ENCODE results near the gene CENATAC. TPM values are rescaled to one million over a fixed set of nuclear protein-coding genes. Genes with fewer than 3 reads are reported as not detected.

Gene CENATAC
- total and polyA plus RNA-seq, 9 of the 15 experiments (the other 6 are each of a cell fraction or from before 2014, with no cell fraction given) = 2.4 to 25.5 (median 13.7) TPM

- in situ Hi-C loops (cut with MboI) (no loop called here), intact Hi-C loops (cut with micrococcal nuclease) (loop anchor here (1.0 to 10.0 kb wide), 3 partner anchors 27 to 301 kb away; no protein-coding TSS in a partner anchor)
- ChIA-PET POLR2A (interaction anchor here (0.5 to 0.6 kb wide), 3 partner anchors 32 to 400 kb away, joined by 3 read pairs; no protein-coding TSS in a partner anchor), CTCF (ENCODE audit: low intra/inter-chr PET ratio) (interaction anchor here (0.6 to 2.8 kb wide), 6 partner anchors 28 to 357 kb away, joined by 3 to 18 read pairs (median 6); no protein-coding TSS in a partner anchor)
- 2% methylated on average over 7 of the region's 7 CpGs for WGBS (ENCODE audit: insufficient coverage, low coverage, missing lambda C conversion rate)
- Histone ChIP-seq H3K79me2 (ENCODE audit: control insufficient read depth, insufficient read depth, low read length) (no peaks in the 10 kb centered on the region), H3K9me3 (replicated peaks; ENCODE audit: control insufficient read depth, insufficient read depth, low read depth, low read length) (no peaks in the 10 kb centered on the region), H3K27ac (ENCODE audit: extremely low read depth, low read depth, low read length) (no peak within 1 kb of the TSS), H3K9ac (ENCODE audit: insufficient read depth in 1 of 2, low read depth in 2 of 2, low read length in 2 of 2) (peak within 1 kb of the TSS in 1 of 2 experiments; percentile 42; a peak in 1 of 4 replicates), H3K4me1 (replicated peaks in 1 of 2; ENCODE audit: control insufficient read depth in 2 of 2, insufficient read depth in 2 of 2, low read length in 2 of 2) (peaks cover 0 to 17% of the 10 kb centered on the region in 2 experiments; a peak in 3 of 5 replicates), H3K27me3 (ENCODE audit: control insufficient read depth in 2 of 2, insufficient read depth in 2 of 2, low read length in 2 of 2) (peaks cover 12 to 33% of the 10 kb centered on the region in 2 experiments; a peak in 4 of 5 replicates), H4K20me1 (replicated peaks; ENCODE audit: control insufficient read depth, insufficient read depth, low read length) (no peaks in the 10 kb centered on the region; the same call in none of the 2 replicates), H3K36me3 (ENCODE audit: control insufficient read depth, insufficient read depth, low read length) (no peaks in the 10 kb centered on the region), H2AFZ (ENCODE audit: low read depth, low read length) (no peak within 1 kb of the TSS), H3K4me3 (no peak within 1 kb of the TSS), H3K9me1 (ENCODE audit: control insufficient read depth, insufficient read depth, low read length) (no peaks in the 10 kb centered on the region), H3K4me2 (ENCODE audit: insufficient read depth, low read length) (no peak within 1 kb of the TSS; the same call in 1 of the 2 replicates)
- BruUV-seq (replicated peaks) = no TSS peak
- ATAC-seq (peak; percentile 98), DNase-seq (ENCODE audit: extremely low read depth in 1 of 4, low spot score in 3 of 4) (peak; percentile 84 to 91 (median 90)), FAIRE-seq (peak; percentile 87)
- TF ChIP-seq XRCC5 (IDR thresholded peaks at IDR 0.05; ENCODE audit: low read depth, low read length) (0 out of 2 replicates have a peak, but pooled peaks have one; percentile 75), ESRRB (CRISPR knock-in tag; IDR thresholded peaks at IDR 0.05; ENCODE audit: borderline replicate concordance) (no peak), ELK1 (CRISPR knock-in tag; IDR thresholded peaks at IDR 0.05) (no peak), RCOR1 (IDR thresholded peaks at IDR 0.05; ENCODE audit: borderline replicate concordance in 1 of 2, low read depth in 2 of 2, low read length in 2 of 2) (peak in 1 of 2 experiments; percentile 47; a peak in 1 of 4 replicates), YY1 (IDR thresholded peaks at IDR 0.05; ENCODE audit: borderline replicate concordance in 1 of 3, control insufficient read depth in 1 of 3, extremely low read depth in 1 of 3, insufficient read depth in 3 of 3, insufficient read length in 1 of 3, insufficient replicate concordance in 2 of 3, low read depth in 1 of 3, low read length in 2 of 3) (peak in 1 of 3 experiments; percentile 41), DEAF1 (CRISPR knock-in tag; IDR thresholded peaks at IDR 0.05) (peak; percentile 87), CC2D1A (IDR thresholded peaks at IDR 0.05) (peak; percentile 81), TARDBP (IDR thresholded peaks at IDR 0.05) (0 out of 2 replicates have a peak, but pooled peaks have one; percentile 48), CBFB (CRISPR knock-in tag; IDR thresholded peaks at IDR 0.05) (peak; percentile 61; the same call in 1 of the 2 replicates), PML (IDR thresholded peaks at IDR 0.05; ENCODE audit: low read length) (no peak), HMGN3 (IDR thresholded peaks at IDR 0.05; ENCODE audit: borderline replicate concordance, extremely low read depth, insufficient read length, low read depth, low read length) (peak; percentile 17), ESRRA (IDR thresholded peaks at IDR 0.05; ENCODE audit: borderline replicate concordance, low read depth) (peak; percentile 23; the same call in 1 of the 2 replicates), ATF2 (CRISPR knock-in tag; IDR thresholded peaks at IDR 0.05) (no peak), MAZ (CRISPR knock-in tag; conservative IDR thresholded peaks at IDR 0.05 in 1 of 2, IDR thresholded peaks at IDR 0.05 in 1 of 2) (peak in 1 of 2 experiments; percentile 57; a peak in 1 of 4 replicates), ZNF134 (CRISPR knock-in tag; conservative IDR thresholded peaks at IDR 0.05) (no peak), NCOA4 (IDR thresholded peaks at IDR 0.05; ENCODE audit: partially characterized antibody) (no peak)
These were observed 41.7 kb upstream of the CENATAC start, which contains the start of gene UPK2 for GRCh38 chr11:118956094-118956846. Gene UPK2 (plus strand): TSS chr11:118956298. CDS start chr11:118956351, 53 bp downstream.
